NCI-H1436 treated with DMSO at 0.1 percent for 48 hours (cell line): ENCODE measurements around the gene SLCO2B1.

Experiments
- DNase-seq: peaks from one replicate; lab custom pipeline; 2025; lab: John Stamatoyannopoulos, UW

Gene SLCO2B1

GRCh38 chr11:75223954-75224643 is 73.2 kb downstream of the SLCO2B1 start:
- DNase-seq, result no peak

GRCh38 chr11:75225794-75226193 is 74.9 kb downstream of the SLCO2B1 start:
- DNase-seq, result no peak

- no peak for DNase-seq
Observed at GRCh38 chr11:75229466-75229865, 78.6 kb downstream of the SLCO2B1 start.

GRCh38 chr11:75230621-75231020 is 79.7 kb downstream of the SLCO2B1 start:
- DNase-seq, result no peak

- DNase-seq, result no peak
Observed at GRCh38 chr11:75233754-75234172, 82.9 kb downstream of the SLCO2B1 start.

- DNase-seq, result no peak
Observed at GRCh38 chr11:75236062-75236461, 85.2 kb downstream of the SLCO2B1 start.

- no peak for DNase-seq
Observed at GRCh38 chr11:75237050-75237449, 86.1 kb downstream of the SLCO2B1 start.

- DNase-seq, result no peak
Observed at GRCh38 chr11:75238595-75239440, 87.9 kb downstream of the SLCO2B1 start.

- no peak for DNase-seq
Observed at GRCh38 chr11:75239531-75240290, 88.8 kb downstream of the SLCO2B1 start.

- DNase-seq, result no peak
Observed at GRCh38 chr11:75240311-75241035, 89.6 kb downstream of the SLCO2B1 start, which contains the start of gene TPBGL. Gene TPBGL, plus strand, starts transcription at chr11:75240774. Its CDS starts 276 bp downstream, at chr11:75241050.

GRCh38 chr11:75241036-75241905 is 90.4 kb downstream of the SLCO2B1 start:
- DNase-seq, result no peak

GRCh38 chr11:75241906-75242644 is 91.2 kb downstream of the SLCO2B1 start:
- no peak for DNase-seq

GRCh38 chr11:75242722-75243600 is 92.1 kb downstream of the SLCO2B1 start:
- DNase-seq, result no peak

GRCh38 chr11:75244052-75244814 is 93.3 kb downstream of the SLCO2B1 start:
- no peak for DNase-seq

- no peak for DNase-seq
Observed at GRCh38 chr11:75245356-75246005, 94.6 kb downstream of the SLCO2B1 start.

- no peak for DNase-seq
Observed at GRCh38 chr11:75246006-75246670, 95.2 kb downstream of the SLCO2B1 start.

- DNase-seq, result no peak
Observed at GRCh38 chr11:75246671-75247350, 95.9 kb downstream of the SLCO2B1 start.
